DMS79 (cell line): ENCODE results near the gene CTF1.
"Not testable (repeated sequence)": the region's sequence is repeated elsewhere in the genome, so short reads cannot be mapped to it uniquely, and the experiment has no call there.

Source experiments
- DNase-seq: peaks from one replicate; lab custom pipeline; 2025; lab: John Stamatoyannopoulos, UW

CTF1 gene, protein sequence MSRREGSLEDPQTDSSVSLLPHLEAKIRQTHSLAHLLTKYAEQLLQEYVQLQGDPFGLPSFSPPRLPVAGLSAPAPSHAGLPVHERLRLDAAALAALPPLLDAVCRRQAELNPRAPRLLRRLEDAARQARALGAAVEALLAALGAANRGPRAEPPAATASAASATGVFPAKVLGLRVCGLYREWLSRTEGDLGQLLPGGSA

GRCh38 chr16:30896261-30896888, at the start of gene CTF1:
Gene CTF1 (plus strand): TSS chr16:30896614. CDS start chr16:30896644, 30 bp downstream.
- no peak for DNase-seq

- no peak for DNase-seq
These were observed 49.6 kb upstream of the CTF1 start for GRCh38 chr16:30846649-30847402.

DNA sequence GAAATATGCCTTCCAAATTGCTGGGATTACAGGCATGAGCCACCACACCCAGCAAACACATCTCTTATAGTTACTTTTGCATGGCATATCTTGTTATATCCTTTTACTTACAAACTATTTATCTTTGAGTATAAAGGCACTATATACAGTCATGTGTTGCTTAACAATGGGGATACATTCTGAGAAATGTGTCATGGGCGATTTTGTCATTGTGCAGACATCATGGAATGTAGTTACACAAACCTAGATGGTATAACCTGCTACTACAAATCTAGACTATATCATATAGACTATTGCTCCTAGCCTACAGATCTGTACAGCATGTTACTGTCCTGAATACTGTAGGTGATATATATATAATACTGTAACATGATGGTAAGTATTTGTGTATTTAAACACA, 46.2 kb upstream of the CTF1 start:
- DNase-seq: no peak

- no peak for DNase-seq
These were observed 42.7 kb upstream of the CTF1 start for GRCh38 chr16:30853758-30854157.

- DNase-seq: no peak
These were observed 38.3 kb upstream of the CTF1 start for GRCh38 chr16:30858111-30858495.

- no peak for DNase-seq
These were observed 37.5 kb upstream of the CTF1 start for GRCh38 chr16:30858829-30859423.

DNA sequence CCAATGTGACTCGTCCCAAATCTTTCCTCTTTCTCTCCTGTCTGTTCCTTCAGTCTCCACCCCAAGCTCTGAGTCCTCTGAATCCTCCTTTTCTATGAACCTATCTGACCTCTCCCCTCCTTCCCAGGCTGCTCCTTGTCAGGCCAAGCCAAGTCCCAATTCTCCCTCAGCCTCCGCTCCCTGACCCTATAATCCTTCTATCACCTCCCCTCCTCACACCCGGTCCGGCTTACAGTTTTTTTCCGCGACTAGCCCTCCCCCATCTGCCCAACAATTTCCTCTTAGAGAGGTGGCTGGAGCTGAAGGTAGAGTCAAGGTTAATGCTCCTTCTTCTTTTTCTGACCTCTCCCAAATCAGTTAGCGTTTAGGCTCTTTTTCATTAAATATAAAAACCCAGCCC, 35.7 kb upstream of the CTF1 start:
- DNase-seq: not testable (repeated sequence)

GRCh38 chr16:30863178-30863577, 33.2 kb upstream of the CTF1 start:
- not testable (repeated sequence) for DNase-seq

GRCh38 chr16:30866031-30866430, 30.4 kb upstream of the CTF1 start:
- DNase-seq: no peak

- DNase-seq: no peak
These were observed 28.7 kb upstream of the CTF1 start for GRCh38 chr16:30867747-30868146.

- no peak for DNase-seq
These were observed 25.5 kb upstream of the CTF1 start for GRCh38 chr16:30870904-30871303.

- DNase-seq: no peak
These were observed 22.1 kb upstream of the CTF1 start for GRCh38 chr16:30874244-30874820.

DNA sequence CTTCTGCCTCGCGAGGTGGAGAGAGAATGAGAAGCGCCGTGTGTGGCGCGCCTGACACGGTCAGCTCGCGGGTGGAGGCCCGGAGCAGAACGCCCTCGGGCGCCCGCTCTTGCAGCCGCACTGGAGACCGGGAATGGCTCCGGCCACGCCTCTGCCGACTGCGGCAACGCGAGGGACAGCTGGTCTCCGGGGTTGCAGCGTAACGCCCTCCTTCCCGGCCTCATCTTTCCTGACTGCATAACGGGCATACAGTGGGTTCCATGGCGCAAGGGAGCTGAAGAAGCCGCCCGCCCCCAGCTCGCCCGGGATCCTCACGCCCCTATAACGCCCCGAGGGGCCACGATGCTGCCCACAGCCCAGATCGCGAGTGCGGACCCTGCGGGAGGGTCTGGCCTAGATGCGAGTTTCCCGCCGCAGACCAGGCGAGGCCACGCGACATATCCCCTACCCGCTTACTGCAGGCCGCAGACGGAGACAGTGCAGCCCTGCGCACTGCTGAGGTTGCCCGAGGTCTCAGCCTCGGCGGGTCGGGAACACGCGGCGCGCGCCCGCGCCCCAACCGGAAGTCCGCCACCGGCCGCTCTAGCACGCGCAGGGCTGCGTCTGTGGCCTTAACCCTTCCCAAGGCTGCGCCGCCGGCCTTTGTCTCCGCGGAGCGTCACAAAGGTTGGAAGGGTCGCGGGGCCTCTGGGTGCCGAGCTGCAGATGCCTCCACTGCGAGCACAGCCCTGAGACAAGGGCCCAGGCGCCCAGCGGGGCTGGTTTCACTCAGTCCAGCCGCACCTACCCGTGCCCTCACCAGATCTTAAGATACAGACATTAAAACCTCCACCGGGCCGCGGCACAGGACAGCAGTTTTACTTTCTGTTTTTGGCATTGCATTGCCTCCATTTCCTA, 21.3 kb upstream of the CTF1 start:
- peak; percentile 82 for DNase-seq

- peak; percentile 40 for DNase-seq
These were observed 20.3 kb upstream of the CTF1 start for GRCh38 chr16:30875871-30876801.

- DNase-seq: no peak
These were observed 19.5 kb upstream of the CTF1 start for GRCh38 chr16:30876867-30877266.

- DNase-seq: no peak
These were observed 13.7 kb upstream of the CTF1 start for GRCh38 chr16:30882429-30883310.

DNA sequence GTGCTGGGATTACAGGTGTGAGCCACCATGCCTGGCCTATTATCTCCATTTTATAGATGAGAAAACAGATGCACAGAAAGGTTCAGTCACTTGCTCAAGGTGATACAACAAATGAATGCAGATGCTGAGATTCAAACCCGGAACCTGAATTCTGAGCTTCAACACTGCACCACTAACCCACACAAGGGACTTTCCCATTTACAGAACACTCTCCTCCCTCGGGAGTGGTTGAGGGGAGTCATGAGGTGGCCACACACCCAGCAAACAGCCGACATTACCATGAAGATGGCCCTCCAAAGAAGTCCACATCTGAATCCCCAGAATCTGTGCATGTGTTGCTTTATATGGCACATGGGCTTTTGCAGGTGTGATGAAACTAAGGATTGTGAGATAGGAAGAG, 11.7 kb upstream of the CTF1 start:
- DNase-seq: no peak

GRCh38 chr16:30885196-30885595, 11.2 kb upstream of the CTF1 start:
- DNase-seq: no peak

GRCh38 chr16:30886145-30886544, 10.3 kb upstream of the CTF1 start:
- no peak for DNase-seq
